ENCODE data around the gene TECR.
"Not testable (repeated sequence)": the region's sequence is repeated elsewhere in the genome, so short reads cannot be mapped to it uniquely, and the experiment has no call there.

TECR gene

GRCh38 chr19:14533450-14533849 lies 4.1 kb downstream of the TECR start:
- DNase-seq (ENCODE audit: low spot score) (no peak), FAIRE-seq (no peak)

DNA sequence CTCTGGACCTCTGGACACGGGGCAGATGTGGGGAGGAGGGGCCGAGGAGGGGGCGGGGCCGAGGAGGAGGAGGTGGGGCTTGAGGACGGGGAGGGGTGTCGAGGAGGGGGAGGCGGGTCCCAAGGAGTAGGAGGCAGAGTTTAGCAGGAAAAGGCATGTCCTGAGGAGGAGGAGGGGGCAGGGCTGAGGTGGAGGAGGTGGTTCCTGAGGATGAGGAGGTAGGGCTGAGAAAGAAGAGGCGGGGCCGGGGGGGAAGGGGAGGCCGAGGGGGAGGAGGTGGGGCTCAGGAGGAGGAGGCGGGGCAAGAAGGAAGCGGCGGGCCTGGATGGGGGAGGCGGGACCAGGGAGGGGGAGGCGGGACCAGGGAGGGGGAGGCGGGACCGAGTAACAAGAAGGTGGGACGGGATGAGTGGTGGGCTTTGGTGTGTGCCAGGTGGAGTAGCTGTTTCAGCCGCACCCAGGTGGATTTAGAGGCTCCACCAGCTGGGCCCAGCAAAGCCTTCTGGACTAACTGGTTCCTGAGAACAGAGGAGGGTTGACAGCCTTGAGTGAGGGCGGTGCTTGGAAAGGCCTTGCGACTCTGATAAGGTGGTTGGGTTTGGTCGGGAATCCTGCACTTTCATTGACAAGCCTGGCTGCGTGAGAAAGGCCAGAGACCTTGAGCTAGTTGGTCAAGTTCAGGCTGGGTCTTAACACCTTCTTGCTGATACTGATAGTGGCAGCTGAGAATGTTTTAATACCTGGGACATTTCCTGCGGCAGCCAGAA lies 7.7 kb downstream of the TECR start:
- FAIRE-seq (no peak), DNase-seq (ENCODE audit: low spot score) (no peak)

DNA sequence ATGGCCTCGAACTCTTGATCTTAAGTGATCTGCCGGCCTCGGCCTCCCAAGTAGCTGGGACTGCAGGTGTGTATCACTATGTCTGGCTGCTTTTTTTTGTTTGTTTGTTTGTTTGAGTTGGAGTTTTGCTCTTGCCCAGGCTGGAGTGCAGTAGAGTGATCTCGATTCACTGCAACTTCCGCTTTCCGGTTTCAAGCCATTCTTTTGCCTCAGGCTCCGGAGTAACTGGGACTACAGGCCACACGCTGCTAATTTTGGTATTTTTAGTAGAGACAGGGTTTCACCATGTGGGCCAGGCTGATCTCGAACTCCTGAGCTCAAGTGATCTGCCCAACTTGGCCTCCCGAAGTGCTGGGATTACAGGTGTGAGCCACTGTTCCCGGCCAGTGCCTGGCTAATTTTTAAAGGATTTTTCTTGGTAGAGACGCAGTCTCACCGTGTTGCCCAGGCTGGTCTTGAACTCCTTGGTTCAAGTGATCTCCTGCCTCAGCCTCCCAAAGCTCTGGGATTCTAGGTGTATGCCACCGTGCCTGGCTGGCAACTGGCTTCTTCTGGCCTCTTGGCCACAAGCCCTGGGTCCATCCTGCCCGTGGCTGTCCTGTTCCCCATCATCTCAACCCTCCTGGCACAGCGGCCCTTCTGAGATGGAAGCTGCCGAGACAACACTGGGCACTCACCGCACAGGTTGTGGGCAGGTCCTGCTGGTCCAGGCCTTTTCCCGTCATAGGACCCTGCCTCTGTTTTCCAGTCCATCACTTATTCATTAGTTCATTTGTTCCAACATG lies 11.5 kb downstream of the TECR start:
- no peak for FAIRE-seq
- no peak for DNase-seq (ENCODE audit: low spot score)

DNA sequence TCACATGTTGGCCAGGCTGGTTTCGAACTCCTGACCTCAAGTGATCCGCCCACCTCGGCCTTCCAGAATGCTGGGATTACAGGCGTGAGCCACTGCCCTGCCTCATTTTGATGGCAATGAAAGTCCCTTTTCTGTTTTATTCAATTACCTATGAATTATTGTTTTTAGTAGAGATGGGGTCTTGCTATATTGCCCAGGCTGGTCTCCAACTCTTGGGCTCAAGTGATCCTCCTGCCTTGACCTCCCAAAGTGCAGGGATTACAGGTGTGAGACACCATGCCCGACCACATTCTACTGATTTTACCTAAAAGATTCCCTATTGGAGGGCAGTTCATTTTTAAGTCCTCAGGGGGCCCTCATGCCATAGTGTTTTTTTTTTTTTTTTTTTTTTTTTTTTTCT lies 12.6 kb downstream of the TECR start:
- FAIRE-seq; DNase-seq (ENCODE audit: low spot score): not testable (repeated sequence)

GRCh38 chr19:14542711-14543328 lies 13.4 kb downstream of the TECR start:
- FAIRE-seq (no peak), DNase-seq (ENCODE audit: low spot score) (no peak)

DNA sequence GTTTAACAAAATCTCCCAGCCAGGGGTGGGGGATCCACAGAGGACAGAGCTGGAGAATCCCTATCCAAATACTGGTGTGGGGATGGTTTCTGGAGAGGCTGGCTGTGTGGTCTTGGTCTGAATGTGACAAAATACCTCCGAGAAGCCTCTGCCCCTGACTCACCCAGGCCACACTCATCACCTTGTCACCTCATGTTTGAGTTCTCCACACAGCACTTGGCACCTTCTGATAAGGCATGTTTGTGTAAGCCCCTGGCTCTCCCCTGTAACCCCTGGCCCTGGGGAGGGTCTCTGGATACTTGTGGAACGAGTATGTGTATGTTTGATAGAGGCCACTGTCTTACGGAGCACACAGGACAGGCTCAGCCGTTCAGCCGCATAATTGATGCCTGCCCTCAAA lies 14.7 kb downstream of the TECR start:
- no peak for FAIRE-seq
- peak; percentile 39 for DNase-seq (ENCODE audit: low spot score)

GRCh38 chr19:14544977-14545715 lies 15.8 kb downstream of the TECR start:
- no peak for FAIRE-seq
- peak; percentile 33 for DNase-seq (ENCODE audit: low spot score)

GRCh38 chr19:14545716-14546082 lies 16.3 kb downstream of the TECR start:
- no peak for FAIRE-seq
- DNase-seq (ENCODE audit: low spot score), result no peak

GRCh38 chr19:14550201-14550754 lies 20.9 kb downstream of the TECR start:
- FAIRE-seq, result no peak
- peak; percentile 46 for DNase-seq (ENCODE audit: low spot score)

DNA sequence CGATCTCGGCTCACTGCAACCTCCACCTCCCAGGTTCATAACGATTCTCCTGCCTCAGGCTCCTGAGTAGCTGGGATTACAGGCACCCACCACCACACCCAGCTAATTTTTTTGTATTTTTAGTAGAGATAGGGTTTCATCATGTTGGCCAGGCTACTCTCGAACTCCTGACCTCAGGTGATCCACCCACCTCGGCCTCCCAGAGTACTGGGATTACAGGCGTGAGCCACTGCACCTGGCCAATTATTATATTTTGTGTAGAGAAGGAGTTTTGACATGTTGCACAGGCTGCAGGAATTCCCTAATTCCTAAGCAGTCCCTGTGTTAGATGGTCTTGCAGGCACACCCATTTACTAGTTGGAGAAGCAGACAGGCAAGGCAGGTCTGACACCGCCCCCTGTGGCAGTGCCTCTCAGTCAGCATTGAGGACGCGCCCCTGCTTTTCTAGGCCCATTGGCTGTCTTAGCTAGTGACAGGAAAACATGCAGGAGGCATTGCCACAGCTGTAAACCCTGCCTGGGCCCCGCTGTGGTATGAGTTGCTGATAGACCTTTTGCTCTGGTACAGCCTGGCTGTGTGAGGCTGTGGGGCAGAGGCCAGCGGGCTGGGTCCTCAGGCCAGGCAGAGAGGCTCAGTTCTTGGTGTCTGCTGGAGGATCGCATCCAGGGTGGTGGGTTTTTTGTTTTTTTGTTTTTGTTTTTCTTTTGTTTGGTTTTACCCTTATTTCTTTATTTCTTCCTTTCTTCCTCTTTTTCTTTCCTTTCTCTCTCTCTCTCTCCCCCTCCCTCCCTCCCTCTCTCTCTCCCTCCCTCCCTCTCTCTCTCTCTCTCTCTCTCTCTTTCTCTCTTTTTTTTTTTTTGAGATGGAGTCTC lies 22.0 kb downstream of the TECR start:
- DNase-seq (ENCODE audit: low spot score); FAIRE-seq: not testable (repeated sequence)

DNA sequence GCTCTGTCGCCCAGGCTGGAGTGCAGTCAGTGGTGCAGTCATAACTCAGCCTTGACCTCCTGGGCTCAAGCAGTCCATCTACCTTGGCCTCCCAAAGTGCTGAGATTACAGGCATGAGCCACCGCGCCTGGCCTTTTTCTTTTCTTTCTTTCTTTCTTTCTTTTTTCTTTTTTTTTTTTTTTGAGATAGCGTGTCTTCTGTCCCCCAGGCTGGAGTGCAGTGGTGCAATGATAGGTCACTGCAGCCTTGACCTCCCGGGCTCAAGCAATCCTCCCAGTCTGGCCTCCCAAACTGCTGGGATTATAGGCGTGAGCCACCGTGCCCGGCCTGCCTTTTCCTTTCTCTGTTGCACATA lies 22.6 kb downstream of the TECR start:
- FAIRE-seq; DNase-seq (ENCODE audit: low spot score): not testable (repeated sequence)

- no peak for FAIRE-seq
- DNase-seq (ENCODE audit: low spot score), result no peak
Measured at GRCh38 chr19:14553042-14553938, 23.9 kb downstream of the TECR start.

GRCh38 chr19:14553939-14554243 lies 24.5 kb downstream of the TECR start:
- FAIRE-seq, result no peak

GRCh38 chr19:14554382-14554812 lies 25.0 kb downstream of the TECR start:
- FAIRE-seq (no peak), DNase-seq (ENCODE audit: low spot score) (no peak)

More at GRCh38 chr19:14553939-14554243, 24.5 kb downstream of the TECR start:
- no peak for DNase-seq (ENCODE audit: low spot score)

DNA sequence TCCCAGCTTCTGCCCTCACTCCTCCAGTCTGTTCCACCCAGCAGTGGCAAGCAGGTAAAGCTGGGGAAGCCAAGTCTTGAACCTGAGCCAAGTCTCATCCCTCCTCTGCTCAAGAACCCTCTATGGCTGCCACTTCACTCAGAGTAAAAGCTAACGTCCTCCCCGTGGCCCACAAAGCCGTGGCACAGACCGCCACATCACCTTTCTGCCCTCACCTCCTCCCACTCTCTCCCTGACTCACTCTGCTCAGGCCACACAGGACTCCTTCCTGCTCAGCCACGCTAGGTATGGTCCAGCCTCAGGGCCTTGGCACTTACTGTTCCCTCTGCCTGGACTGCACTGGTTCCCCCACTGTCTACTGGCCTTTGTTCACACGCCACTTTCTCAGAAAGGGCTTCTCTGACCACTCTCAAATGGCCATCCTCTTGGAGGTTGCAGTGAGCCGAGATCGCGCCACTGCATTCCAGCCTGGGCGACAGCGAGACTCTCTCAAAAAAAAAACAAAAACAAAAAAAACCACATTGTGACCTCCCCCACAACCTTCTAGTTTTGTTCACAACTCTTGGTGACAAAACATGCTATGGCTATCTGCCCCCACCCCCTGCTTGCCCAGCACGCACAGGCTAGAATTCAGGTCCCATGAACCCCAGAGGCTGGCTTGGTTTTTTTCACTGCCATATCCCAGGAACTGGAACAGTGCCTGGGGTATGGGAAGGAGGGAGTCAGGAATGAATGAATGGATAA lies 26.7 kb downstream of the TECR start:
- FAIRE-seq (peak; percentile 12), DNase-seq (ENCODE audit: low spot score) (peak; percentile 63)

DNA sequence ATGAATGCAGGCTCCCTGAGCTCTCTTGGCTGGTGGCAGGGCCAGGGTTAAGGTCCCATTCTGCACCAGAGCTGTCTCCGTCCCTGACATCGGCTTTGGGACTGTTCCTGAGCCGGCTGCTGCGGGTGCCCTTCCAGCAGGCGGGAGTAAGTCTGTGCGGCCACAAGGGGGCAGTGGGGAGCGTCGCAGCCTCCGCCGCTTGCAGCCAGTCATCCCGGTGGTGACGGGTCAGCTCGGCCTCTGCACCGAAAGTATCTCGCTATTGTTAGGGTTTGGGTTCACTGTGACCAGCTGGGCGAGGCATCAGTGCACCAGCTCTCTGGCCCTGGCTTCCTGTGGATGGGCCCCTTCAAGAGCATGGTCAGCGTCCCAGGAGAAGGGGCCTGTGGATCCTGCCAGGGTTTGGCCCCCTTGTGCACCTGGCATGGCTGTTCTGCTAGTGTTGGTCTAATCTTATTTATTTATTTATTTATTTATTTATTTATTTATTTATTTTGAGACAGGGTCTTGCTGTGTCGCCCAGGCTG lies 27.3 kb downstream of the TECR start:
- DNase-seq (ENCODE audit: low spot score) (peak; percentile 67), FAIRE-seq (no peak)

GRCh38 chr19:14558370-14559066 lies 29.1 kb downstream of the TECR start:
- no peak for FAIRE-seq
- no peak for DNase-seq (ENCODE audit: low spot score)

All from RCC 7860 (cell line).